Smooth muscle cell (in vitro differentiated cells): ENCODE results near the gene FRYL. TPM values are rescaled to one million over a fixed set of nuclear protein-coding genes. Genes with fewer than 3 reads are reported as not detected.

Experiments
- DNase-seq: peaks from one replicate; lab custom pipeline; 2025; ENCODE audit not compliant: unreplicated experiment; lab: John Stamatoyannopoulos, UW
- H2AFZ ChIP-seq: fragments of 200-600 bp; sonication (generic); 2 replicates; pipeline ENCODE4 v1.6.0; 2016; ENCODE audit warnings: antibody characterized with exemption, low read depth, mild to moderate bottlenecking
- H3F3A ChIP-seq: fragments of 200-600 bp; sonication (generic); 2 replicates; pipeline ENCODE4 v1.6.0; 2017; ENCODE audit warnings: antibody characterized with exemption, low read depth
- H3K27ac ChIP-seq: fragments of 200-600 bp; sonication (generic); 2 replicates; pipeline ENCODE4 v1.5.1; 2016; ENCODE audit warnings: low read depth, mild to moderate bottlenecking
- H3K27me3 ChIP-seq: fragments of 200-600 bp; sonication (generic); 2 replicates; pipeline ENCODE4 v1.6.1; 2016; ENCODE audit warnings: low read depth, mild to moderate bottlenecking
- H3K36me3 ChIP-seq: fragments of 200-600 bp; sonication (generic); 2 replicates; pipeline ENCODE4 v1.5.1; 2016; ENCODE audit warnings: low read depth
- H3K4me1 ChIP-seq: fragments of 200-600 bp; sonication (generic); 2 replicates; pipeline ENCODE4 v1.5.1; 2016; ENCODE audit warnings: low read depth
- H3K4me2 ChIP-seq: fragments of 200-600 bp; sonication (generic); 2 replicates; pipeline ENCODE4 v1.6.0; 2016; ENCODE audit warnings: mild to moderate bottlenecking
- H3K4me3 ChIP-seq: fragments of 200-600 bp; sonication (generic); 2 replicates; pipeline ENCODE4 v1.5.1; 2016; ENCODE audit warnings: mild to moderate bottlenecking
- H3K79me2 ChIP-seq: fragments of 200-600 bp; sonication (generic); 2 replicates; pipeline ENCODE4 v1.6.0; 2016; ENCODE audit warnings: low read depth, mild to moderate bottlenecking
- H3K9ac ChIP-seq: fragments of 200-600 bp; sonication (generic); 2 replicates; pipeline ENCODE4 v1.6.0; 2016; ENCODE audit warnings: low read depth
- H3K9me3 ChIP-seq: fragments of 200-600 bp; sonication (generic); replicated peaks from 2 replicates; pipeline ENCODE4 v1.5.1; 2016; ENCODE audit warnings: low read depth
- H4K20me1 ChIP-seq: fragments of 200-600 bp; sonication (generic); 2 replicates; pipeline ENCODE4 v1.6.0; 2016; ENCODE audit warnings: low read depth
- CTCF ChIP-seq: fragments of 200-600 bp; sonication (generic); IDR thresholded peaks from 2 replicates; pipeline ENCODE4 v1.5.1; 2017; ENCODE audit warnings: borderline replicate concordance, mild to moderate bottlenecking, antibody characterized with exemption; ENCODE audit not compliant: insufficient read depth, poor library complexity, severe bottlenecking
- WGBS: methylation state at CpG from one replicate; pipeline ENCODE4 v1.1.7; 2016; ENCODE audit warnings: low lambda C conversion rate; 5-methylcytosine and 5-hydroxymethylcytosine counted together
- polyA plus RNA-seq: library from polyadenylated mRNA; unstranded; fragments of >200 nt; fragmentation: Nextera tagmentation; extraction: Ambion mirVana; gene quantifications from 2 replicates; pipeline ENCODE4 v1.2.1, GENCODE V29; 2016
- total RNA-seq: library from RNA; depleted of rRNA; stranded (reverse); fragments of >200 nt; gene quantifications from 2 replicates; pipeline ENCODE4 v1.2.3, GENCODE V29; 2014

The FRYL gene
- total and polyA plus RNA-seq, 2 experiments from 2014 or later: 14.9 to 56.6 TPM

- Histone ChIP-seq H4K20me1 (no peaks in the 10 kb centered on the region), H3K27me3 (no peaks in the 10 kb centered on the region), H3K36me3 (no peaks in the 10 kb centered on the region), H3K9me3 (no peaks in the 10 kb centered on the region), H3K79me2 (no peaks in the 10 kb centered on the region), H3K4me1 (peaks cover 3% of the 10 kb centered on the region), H2AFZ (no peak overlapping the region), H3K9ac (no peak overlapping the region), H3K27ac (no peak overlapping the region), H3K4me2 (no peak overlapping the region), H3F3A (no peaks in the 10 kb centered on the region), H3K4me3 (no peak overlapping the region)
- TF ChIP-seq CTCF: no peak
- WGBS: 77% methylated on average over 5 of the region's 5 CpGs
- DNase-seq: no peak
These were observed 12.4 kb upstream of the FRYL start for GRCh38 chr4:48792348-48793006.

GRCh38 chr4:48791313-48791712, 11.2 kb upstream of the FRYL start:
- Histone ChIP-seq H4K20me1 (no peaks in the 10 kb centered on the region), H3K27ac (no peak overlapping the region), H3K9me3 (no peaks in the 10 kb centered on the region), H2AFZ (no peak overlapping the region), H3K4me3 (no peak overlapping the region), H3K9ac (no peak overlapping the region), H3K36me3 (no peaks in the 10 kb centered on the region), H3K4me1 (peaks cover 11% of the 10 kb centered on the region), H3F3A (no peaks in the 10 kb centered on the region), H3K79me2 (no peaks in the 10 kb centered on the region), H3K4me2 (no peak overlapping the region), H3K27me3 (no peaks in the 10 kb centered on the region)
- DNase-seq: no peak
- no peak for TF ChIP-seq CTCF

DNA sequence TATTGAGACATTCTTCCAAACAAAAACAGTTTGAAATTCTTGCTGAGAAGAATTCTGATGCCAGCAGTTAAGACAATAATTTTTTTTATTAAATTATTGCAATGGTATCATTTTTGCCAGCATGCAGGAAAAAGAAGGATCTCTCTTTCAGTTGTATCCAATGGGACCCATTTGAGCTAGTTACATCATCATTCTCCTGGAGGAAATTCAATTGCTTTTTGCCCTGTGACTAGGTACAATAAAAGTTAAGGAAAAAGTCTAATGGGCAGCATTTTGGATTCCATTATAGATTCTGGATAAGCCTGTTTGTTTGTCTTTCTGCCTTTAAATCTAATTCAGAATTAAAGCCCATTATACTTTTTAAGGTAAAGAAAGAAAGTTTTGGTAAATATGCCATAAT, 10.5 kb upstream of the FRYL start:
- Histone ChIP-seq H3F3A (no peaks in the 10 kb centered on the region), H3K4me1 (peaks cover 11% of the 10 kb centered on the region), H3K27me3 (no peaks in the 10 kb centered on the region), H3K9ac (no peak overlapping the region), H3K4me3 (no peak overlapping the region), H4K20me1 (no peaks in the 10 kb centered on the region), H2AFZ (no peak overlapping the region), H3K36me3 (no peaks in the 10 kb centered on the region), H3K27ac (no peak overlapping the region), H3K4me2 (no peak overlapping the region), H3K79me2 (no peaks in the 10 kb centered on the region), H3K9me3 (no peaks in the 10 kb centered on the region)
- no peak for TF ChIP-seq CTCF
- no peak for DNase-seq

- Histone ChIP-seq H3K27me3 (no peaks in the 10 kb centered on the region), H3K4me3 (no peak overlapping the region), H2AFZ (no peak overlapping the region), H3K9ac (no peak overlapping the region), H3K36me3 (no peaks in the 10 kb centered on the region), H3K9me3 (no peaks in the 10 kb centered on the region), H3K27ac (no peak overlapping the region), H3K79me2 (no peaks in the 10 kb centered on the region), H3K4me2 (no peak overlapping the region), H3K4me1 (peaks cover 11% of the 10 kb centered on the region), H4K20me1 (no peaks in the 10 kb centered on the region), H3F3A (no peaks in the 10 kb centered on the region)
- WGBS: 90% methylated on average over 1 of the region's 1 CpG
- DNase-seq: no peak
- TF ChIP-seq CTCF: no peak
These were observed 7.0 kb upstream of the FRYL start for GRCh38 chr4:48787056-48787455.
